ENCODE results near the gene CD44.
"Not testable (repeated sequence)": the region's sequence is repeated elsewhere in the genome, so short reads cannot be mapped to it uniquely, and the experiment has no call there.

The CD44 gene

GRCh38 chr11:35105319-35106079 is 33.5 kb upstream of the CD44 start:
- H3K4me3 ChIP-seq (ENCODE audit: low read length) = no peak overlapping the region
- TF ChIP-seq ZNF274 (IDR thresholded peaks at IDR 0.05; ENCODE audit: low read depth, low read length) = no peak

GRCh38 chr11:35106595-35106994 is 32.4 kb upstream of the CD44 start:
- peak overlapping the region; percentile 35; the same call in 1 of the 2 replicates for H3K4me3 ChIP-seq (ENCODE audit: low read length)
- TF ChIP-seq ZNF274 (IDR thresholded peaks at IDR 0.05; ENCODE audit: low read depth, low read length) = no peak

- no peak for TF ChIP-seq ZNF274 (IDR thresholded peaks at IDR 0.05; ENCODE audit: low read depth, low read length)
- no peak overlapping the region for H3K4me3 ChIP-seq (ENCODE audit: low read length)
Measured at GRCh38 chr11:35107861-35108260, 31.1 kb upstream of the CD44 start.

GRCh38 chr11:35108336-35108735 is 30.6 kb upstream of the CD44 start:
- H3K4me3 ChIP-seq (ENCODE audit: low read length) = not testable (repeated sequence)

GRCh38 chr11:35109041-35109440 is 29.9 kb upstream of the CD44 start:
- no peak overlapping the region for H3K4me3 ChIP-seq (ENCODE audit: low read length)
- TF ChIP-seq ZNF274 (IDR thresholded peaks at IDR 0.05; ENCODE audit: low read depth, low read length) = no peak

GRCh38 chr11:35109827-35110226 is 29.1 kb upstream of the CD44 start:
- H3K4me3 ChIP-seq (ENCODE audit: low read length) = no peak overlapping the region
- TF ChIP-seq ZNF274 (IDR thresholded peaks at IDR 0.05; ENCODE audit: low read depth, low read length) = no peak

GRCh38 chr11:35111161-35112055 is 27.6 kb upstream of the CD44 start:
- TF ChIP-seq ZNF274 (IDR thresholded peaks at IDR 0.05; ENCODE audit: low read depth, low read length) = no peak
- H3K4me3 ChIP-seq (ENCODE audit: low read length) = no peak overlapping the region

- H3K4me3 ChIP-seq (ENCODE audit: low read length) = no peak overlapping the region
- no peak for TF ChIP-seq ZNF274 (IDR thresholded peaks at IDR 0.05; ENCODE audit: low read depth, low read length)
Measured at GRCh38 chr11:35112056-35112845, 26.7 kb upstream of the CD44 start.

- H3K4me3 ChIP-seq (ENCODE audit: low read length) = no peak overlapping the region
- no peak for TF ChIP-seq ZNF274 (IDR thresholded peaks at IDR 0.05; ENCODE audit: low read depth, low read length)
Measured at GRCh38 chr11:35112846-35113105, 26.2 kb upstream of the CD44 start.

- no peak overlapping the region for H3K4me3 ChIP-seq (ENCODE audit: low read length)
Measured at GRCh38 chr11:35114906-35115687, 23.9 kb upstream of the CD44 start.

GRCh38 chr11:35115688-35116030 is 23.3 kb upstream of the CD44 start:
- no peak overlapping the region for H3K4me3 ChIP-seq (ENCODE audit: low read length)
- no peak for TF ChIP-seq ZNF274 (IDR thresholded peaks at IDR 0.05; ENCODE audit: low read depth, low read length)

More at GRCh38 chr11:35114906-35115687, 23.9 kb upstream of the CD44 start:
- TF ChIP-seq ZNF274 (IDR thresholded peaks at IDR 0.05; ENCODE audit: low read depth, low read length) = no peak

GRCh38 chr11:35116245-35116644 is 22.7 kb upstream of the CD44 start:
- TF ChIP-seq ZNF274 (IDR thresholded peaks at IDR 0.05; ENCODE audit: low read depth, low read length) = no peak

GRCh38 chr11:35116762-35117640 is 22.0 kb upstream of the CD44 start:
- H3K4me3 ChIP-seq (ENCODE audit: low read length) = no peak overlapping the region
- TF ChIP-seq ZNF274 (IDR thresholded peaks at IDR 0.05; ENCODE audit: low read depth, low read length) = no peak

More at GRCh38 chr11:35116245-35116644, 22.7 kb upstream of the CD44 start:
- no peak overlapping the region for H3K4me3 ChIP-seq (ENCODE audit: low read length)
